DND-41 (cell line): ENCODE data around the gene CCL27.
A peak's percentile ranks its signal among the peaks of the same experiment; 100 is the strongest.

Experiments
- ATAC-seq: fragments of 200-7000 bp; cut with Tn5 transposase; 3 replicates; pipeline ENCODE4 v1.9.1; 2021; ENCODE audit warnings: low read depth; ENCODE audit not compliant: insufficient read depth
- DNase-seq: peaks from one replicate; pipeline ENCODE4 v3.0.0-alpha.2; 2020
- H2AFZ ChIP-seq: 2 replicates; pipeline ENCODE4 v1.6.0; 2012; ENCODE audit warnings: low read depth, low read length
- H3K27ac ChIP-seq: 2 replicates; pipeline ENCODE4 v1.5.1; 2012; ENCODE audit warnings: low read length, inconsistent platforms
- H3K27me3 ChIP-seq: fragments of 200-600 bp; sonication (generic); 2 replicates; pipeline ENCODE4 v1.6.0; 2012; ENCODE audit warnings: low read length, mild to moderate bottlenecking, inconsistent platforms; ENCODE audit not compliant: insufficient read depth, poor library complexity
- H3K36me3 ChIP-seq: 2 replicates; pipeline ENCODE4 v1.5.1; 2012; ENCODE audit warnings: low read length, inconsistent platforms; ENCODE audit not compliant: insufficient read depth
- H3K4me1 ChIP-seq: 2 replicates; pipeline ENCODE4 v1.5.1; 2012; ENCODE audit warnings: mild to moderate bottlenecking, low read length; ENCODE audit not compliant: insufficient read depth
- H3K4me2 ChIP-seq: 2 replicates; pipeline ENCODE4 v1.6.0; 2012; ENCODE audit warnings: mild to moderate bottlenecking, moderate library complexity, low read length, inconsistent platforms; ENCODE audit not compliant: insufficient read depth
- H3K4me3 ChIP-seq, 2 experiments: fragments of 200-600 bp in 1 of 2; shearing (Covaris generic) in 1 of 2; 2 replicates each; pipeline ENCODE4 v1.5.1; 2012 to 2016; ENCODE audit warnings: inconsistent platforms in 2 of 2, low read length in 2 of 2, mild to moderate bottlenecking in 2 of 2, low read depth in 1 of 2, moderate library complexity in 1 of 2
- H3K79me2 ChIP-seq: 2 replicates; pipeline ENCODE4 v1.6.0; 2012; ENCODE audit warnings: low read length, inconsistent platforms; ENCODE audit not compliant: insufficient read depth
- H3K9ac ChIP-seq: 2 replicates; pipeline ENCODE4 v1.6.0; 2012; ENCODE audit warnings: low read depth, mild to moderate bottlenecking, inconsistent platforms, low read length, moderate library complexity
- H3K9me3 ChIP-seq: 2 replicates; pipeline ENCODE4 v1.5.1; 2012; ENCODE audit warnings: low read length, moderate library complexity, mild to moderate bottlenecking, inconsistent platforms; ENCODE audit not compliant: insufficient read depth, severe bottlenecking
- H4K20me1 ChIP-seq: 2 replicates; pipeline ENCODE4 v1.6.0; 2012; ENCODE audit warnings: low read length; ENCODE audit not compliant: insufficient read depth
- EZH2 ChIP-seq: IDR thresholded peaks from 3 replicates; pipeline ENCODE4 v1.6.1; 2012; ENCODE audit warnings: borderline replicate concordance, low read depth, mild to moderate bottlenecking, moderate library complexity, low read length, inconsistent platforms; ENCODE audit not compliant: severe bottlenecking
- TF ChIP-seq, protein P1 (sequence below): IDR thresholded peaks from 2 replicates; pipeline ENCODE4 v1.5.1; 2012; ENCODE audit warnings: borderline replicate concordance, low read length, moderate library complexity, mild to moderate bottlenecking; ENCODE audit not compliant: poor library complexity, severe bottlenecking; ENCODE audit errors: extremely low read depth

Gene CCL27

DNA sequence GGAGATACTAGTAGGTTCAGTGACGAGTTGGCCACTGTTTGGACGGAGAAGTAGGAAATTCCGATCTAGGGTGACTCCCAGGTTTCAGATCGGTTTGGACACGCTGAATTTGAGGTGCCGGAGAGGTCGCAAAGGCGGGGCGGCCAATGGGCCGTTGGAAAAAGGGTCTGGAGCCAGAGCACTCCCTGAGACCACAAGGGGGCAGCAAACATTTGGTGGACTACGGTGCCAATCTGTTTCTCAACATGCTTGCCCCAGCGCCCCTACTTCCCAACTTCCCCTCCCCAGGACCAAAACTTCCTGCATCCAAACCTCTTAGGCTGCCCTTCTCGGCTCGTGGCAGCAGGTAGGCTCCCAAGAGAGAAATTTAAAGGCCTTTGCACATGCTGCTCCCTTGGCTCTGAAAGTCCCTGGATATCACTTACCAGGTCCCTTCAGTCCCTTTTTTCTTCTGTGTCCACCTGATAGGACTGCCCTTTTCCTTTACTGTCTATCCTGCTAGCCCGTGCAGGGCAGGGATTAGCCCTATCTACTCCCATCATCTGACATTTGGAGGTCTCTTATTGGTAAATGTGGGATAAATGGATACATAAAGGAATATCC is 49.6 kb downstream of the CCL27 start:
- H3K27ac ChIP-seq: peak overlapping the region; percentile 77

More for the DNA sequence above, 49.6 kb downstream of the CCL27 start:
- peaks cover 11% of the 10 kb centered on the region for H3K79me2 ChIP-seq
- ATAC-seq (peak; percentile 59), DNase-seq (peak; percentile 68)
- peak overlapping the region; percentile 58 to 96 for H3K4me3 ChIP-seq
- H2AFZ ChIP-seq: peak overlapping the region; percentile 93
- H4K20me1 ChIP-seq: no peaks in the 10 kb centered on the region
- H3K27me3 ChIP-seq: no peaks in the 10 kb centered on the region
- H3K9ac ChIP-seq: peak overlapping the region; percentile 79
- H3K36me3 ChIP-seq: peaks cover 30% of the 10 kb centered on the region
- H3K4me2 ChIP-seq: peak overlapping the region; percentile 96
- no peaks in the 10 kb centered on the region for H3K9me3 ChIP-seq
- peaks cover 27% of the 10 kb centered on the region for H3K4me1 ChIP-seq
- TF ChIP-seq, protein P1, sequence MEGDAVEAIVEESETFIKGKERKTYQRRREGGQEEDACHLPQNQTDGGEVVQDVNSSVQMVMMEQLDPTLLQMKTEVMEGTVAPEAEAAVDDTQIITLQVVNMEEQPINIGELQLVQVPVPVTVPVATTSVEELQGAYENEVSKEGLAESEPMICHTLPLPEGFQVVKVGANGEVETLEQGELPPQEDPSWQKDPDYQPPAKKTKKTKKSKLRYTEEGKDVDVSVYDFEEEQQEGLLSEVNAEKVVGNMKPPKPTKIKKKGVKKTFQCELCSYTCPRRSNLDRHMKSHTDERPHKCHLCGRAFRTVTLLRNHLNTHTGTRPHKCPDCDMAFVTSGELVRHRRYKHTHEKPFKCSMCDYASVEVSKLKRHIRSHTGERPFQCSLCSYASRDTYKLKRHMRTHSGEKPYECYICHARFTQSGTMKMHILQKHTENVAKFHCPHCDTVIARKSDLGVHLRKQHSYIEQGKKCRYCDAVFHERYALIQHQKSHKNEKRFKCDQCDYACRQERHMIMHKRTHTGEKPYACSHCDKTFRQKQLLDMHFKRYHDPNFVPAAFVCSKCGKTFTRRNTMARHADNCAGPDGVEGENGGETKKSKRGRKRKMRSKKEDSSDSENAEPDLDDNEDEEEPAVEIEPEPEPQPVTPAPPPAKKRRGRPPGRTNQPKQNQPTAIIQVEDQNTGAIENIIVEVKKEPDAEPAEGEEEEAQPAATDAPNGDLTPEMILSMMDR: peak; percentile 84
- no peak for TF ChIP-seq EZH2
